Mucosa of rectum (tissue), 2 donors: ENCODE data around the gene ATAD3B.

Experiments used
- H3K27ac ChIP-seq, 2 donors: one replicate each; pipeline ENCODE4 v1.7.0; 2013; ENCODE audit warnings: inconsistent platforms in 2 of 2, low read depth in 2 of 2, low read length in 2 of 2
- H3K27me3 ChIP-seq, 2 donors: one replicate each; pipeline ENCODE4 v1.7.0; 2013; ENCODE audit warnings: low read length in 2 of 2; ENCODE audit not compliant: control insufficient read depth in 2 of 2, insufficient read depth in 2 of 2
- H3K36me3 ChIP-seq, 2 donors: one replicate each; pipeline ENCODE4 v1.7.0; 2013; ENCODE audit warnings: low read length in 2 of 2; ENCODE audit not compliant: control insufficient read depth in 2 of 2, insufficient read depth in 2 of 2
- H3K4me1 ChIP-seq, 2 donors: one replicate each; pipeline ENCODE4 v1.7.0; 2013; ENCODE audit warnings: low read length in 2 of 2, mild to moderate bottlenecking in 1 of 2; ENCODE audit not compliant: control insufficient read depth in 2 of 2, insufficient read depth in 2 of 2
- H3K4me3 ChIP-seq, 2 donors: one replicate each; pipeline ENCODE4 v1.7.0; 2013; ENCODE audit warnings: low read length in 2 of 2
- H3K9ac ChIP-seq, 2 donors: one replicate each; pipeline ENCODE4 v1.7.0; 2013; ENCODE audit warnings: low read length in 2 of 2, low read depth in 1 of 2, mild to moderate bottlenecking in 1 of 2
- H3K9me3 ChIP-seq, 2 donors: one replicate each; pipeline ENCODE4 v1.7.0; 2013; ENCODE audit warnings: low read length in 2 of 2; ENCODE audit not compliant: control insufficient read depth in 2 of 2
- donor health status: healthy.
- donor health status: Normal muscosa, but diverticular disease.

The ATAD3B gene

GRCh38 chr1:1433804-1434130, 37.8 kb upstream of the ATAD3B start:
- Histone ChIP-seq H3K9me3 (no peaks in the 10 kb centered on the region), H3K4me3 (peak overlapping the region; percentile 25 to 44), H3K27me3 (peaks cover 4% of the 10 kb centered on the region in 2 donors), H3K27ac (peak overlapping the region; percentile 92 to 93), H3K9ac (peak overlapping the region; percentile 68 to 73), H3K4me1 (peaks cover 58 to 63% of the 10 kb centered on the region in 2 donors), H3K36me3 (no peaks in the 10 kb centered on the region)

- H3K9ac ChIP-seq: peak overlapping the region; percentile 17 to 73
- no peaks in the 10 kb centered on the region for H3K9me3 ChIP-seq
- H3K4me3 ChIP-seq: peak overlapping the region in 1 of 2 donors; percentile 44
- peak overlapping the region; percentile 92 to 93 for H3K27ac ChIP-seq
- H3K4me1 ChIP-seq: peaks cover 58 to 63% of the 10 kb centered on the region in 2 donors
- no peaks in the 10 kb centered on the region for H3K36me3 ChIP-seq
- H3K27me3 ChIP-seq: peaks cover 4% of the 10 kb centered on the region in 2 donors
Observed at GRCh38 chr1:1434131-1434823, 37.3 kb upstream of the ATAD3B start.

GRCh38 chr1:1434824-1435105, 36.8 kb upstream of the ATAD3B start:
- peak overlapping the region; percentile 49 to 55 for H3K9ac ChIP-seq
- H3K4me3 ChIP-seq: peak overlapping the region; percentile 62 to 71
- H3K9me3 ChIP-seq: no peaks in the 10 kb centered on the region
- peaks cover 58 to 61% of the 10 kb centered on the region in 2 donors for H3K4me1 ChIP-seq
- H3K27ac ChIP-seq: peak overlapping the region; percentile 92 to 93
- peaks cover 4% of the 10 kb centered on the region in 2 donors for H3K27me3 ChIP-seq
- no peaks in the 10 kb centered on the region for H3K36me3 ChIP-seq

GRCh38 chr1:1435106-1435903, 36.3 kb upstream of the ATAD3B start, which contains the start of gene VWA1:
Gene VWA1 (plus strand): TSS chr1:1435690. CDS start chr1:1435749, 59 bp downstream.
- Histone ChIP-seq H3K27me3 (peaks cover 4% of the 10 kb centered on the region in 2 donors), H3K4me1 (peaks cover 58 to 59% of the 10 kb centered on the region in 2 donors), H3K36me3 (no peaks in the 10 kb centered on the region), H3K9me3 (no peaks in the 10 kb centered on the region), H3K4me3 (peak within 1 kb of the TSS; percentile 62 to 71), H3K27ac (peak within 1 kb of the TSS; percentile 92 to 93), H3K9ac (peak within 1 kb of the TSS; percentile 49 to 55)

GRCh38 chr1:1435911-1436629, 35.5 kb upstream of the ATAD3B start:
- peak overlapping the region; percentile 32 to 39 for H3K9ac ChIP-seq

DNA sequence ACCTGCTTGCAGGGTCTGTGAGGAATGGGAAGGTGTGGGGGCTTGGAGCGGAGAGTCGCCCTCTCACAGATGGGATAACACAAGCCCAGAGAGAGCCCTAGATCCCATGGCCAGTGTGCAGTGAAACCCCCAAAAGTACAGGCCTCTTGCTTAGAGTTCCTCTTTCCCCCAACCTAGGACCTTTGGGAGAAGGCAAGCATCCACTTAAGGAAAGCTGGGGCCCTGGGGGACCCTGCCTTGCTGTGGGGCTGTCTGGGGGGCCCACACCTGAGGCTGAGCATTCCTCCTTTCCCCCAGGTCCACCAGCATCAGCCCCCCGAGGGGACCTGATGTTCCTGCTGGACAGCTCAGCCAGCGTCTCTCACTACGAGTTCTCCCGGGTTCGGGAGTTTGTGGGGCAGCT, 34.9 kb upstream of the ATAD3B start:
- Histone ChIP-seq H3K4me1 (peaks cover 60 to 61% of the 10 kb centered on the region in 2 donors), H3K4me3 (peak overlapping the region; percentile 47 to 57)

More at GRCh38 chr1:1435911-1436629, 35.5 kb upstream of the ATAD3B start:
- peak overlapping the region; percentile 47 to 57 for H3K4me3 ChIP-seq
- H3K4me1 ChIP-seq: peaks cover 61 to 63% of the 10 kb centered on the region in 2 donors
- H3K9me3 ChIP-seq: no peaks in the 10 kb centered on the region
- H3K36me3 ChIP-seq: no peaks in the 10 kb centered on the region
- H3K27me3 ChIP-seq: peaks cover 4% of the 10 kb centered on the region in 2 donors
- no peak overlapping the region for H3K27ac ChIP-seq

GRCh38 chr1:1437033-1437903, 34.3 kb upstream of the ATAD3B start:
- peak overlapping the region in 1 of 2 donors; percentile 13 for H3K27ac ChIP-seq
- H3K9me3 ChIP-seq: no peaks in the 10 kb centered on the region
- no peaks in the 10 kb centered on the region for H3K36me3 ChIP-seq
- H3K4me3 ChIP-seq: peak overlapping the region in 1 of 2 donors; percentile 7
- peaks cover 4% of the 10 kb centered on the region in 2 donors for H3K27me3 ChIP-seq
- peaks cover 54% of the 10 kb centered on the region in 2 donors for H3K4me1 ChIP-seq
- peak overlapping the region in 1 of 2 donors; percentile 5 for H3K9ac ChIP-seq

More for the DNA sequence above, 34.9 kb upstream of the ATAD3B start:
- Histone ChIP-seq H3K27me3 (peaks cover 4% of the 10 kb centered on the region in 2 donors), H3K36me3 (no peaks in the 10 kb centered on the region), H3K9me3 (no peaks in the 10 kb centered on the region), H3K9ac (peak overlapping the region; percentile 32 to 39), H3K27ac (no peak overlapping the region)

DNA sequence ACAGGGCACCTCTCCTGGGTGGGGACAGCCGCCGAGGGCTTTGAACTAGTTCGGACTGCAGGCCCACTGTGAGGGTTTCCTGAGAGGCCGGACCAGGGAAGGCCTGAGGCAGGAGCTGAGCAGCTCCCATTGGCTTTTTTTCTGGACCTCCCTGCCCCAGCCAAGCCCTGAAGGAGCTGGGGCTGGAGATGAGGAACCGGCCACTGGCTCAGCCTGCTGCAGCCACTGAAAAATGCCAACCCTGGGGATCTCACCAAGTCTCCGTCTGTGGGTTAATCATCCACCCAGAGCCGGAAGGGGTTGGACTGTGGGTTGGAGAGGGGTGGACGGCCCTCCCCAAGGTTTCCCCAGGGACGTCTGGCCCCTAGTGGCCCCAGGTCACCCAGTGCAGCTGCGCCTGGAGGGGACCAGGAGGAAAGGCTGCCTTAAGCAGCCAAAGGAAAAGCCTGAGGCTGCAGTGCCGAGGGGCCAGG, 33.6 kb upstream of the ATAD3B start:
- H3K36me3 ChIP-seq: no peaks in the 10 kb centered on the region
- peaks cover 48 to 49% of the 10 kb centered on the region in 2 donors for H3K4me1 ChIP-seq
- peaks cover 4% of the 10 kb centered on the region in 2 donors for H3K27me3 ChIP-seq
- H3K27ac ChIP-seq: peak overlapping the region in 1 of 2 donors; percentile 13
- H3K9ac ChIP-seq: peak overlapping the region in 1 of 2 donors; percentile 5
- H3K4me3 ChIP-seq: peak overlapping the region in 1 of 2 donors; percentile 34
- no peaks in the 10 kb centered on the region for H3K9me3 ChIP-seq
